SIG-M5 treated with dmso at 0.1 percent for 504 hours (cell line): ENCODE data around the gene LAMA3.
A peak's percentile ranks its signal among the peaks of the same experiment; 100 is the strongest.

Experiments used
- DNase-seq: peaks from one replicate; lab custom pipeline; 2025; ENCODE audit not compliant: unreplicated experiment; lab: John Stamatoyannopoulos, UW

The LAMA3 gene

DNA sequence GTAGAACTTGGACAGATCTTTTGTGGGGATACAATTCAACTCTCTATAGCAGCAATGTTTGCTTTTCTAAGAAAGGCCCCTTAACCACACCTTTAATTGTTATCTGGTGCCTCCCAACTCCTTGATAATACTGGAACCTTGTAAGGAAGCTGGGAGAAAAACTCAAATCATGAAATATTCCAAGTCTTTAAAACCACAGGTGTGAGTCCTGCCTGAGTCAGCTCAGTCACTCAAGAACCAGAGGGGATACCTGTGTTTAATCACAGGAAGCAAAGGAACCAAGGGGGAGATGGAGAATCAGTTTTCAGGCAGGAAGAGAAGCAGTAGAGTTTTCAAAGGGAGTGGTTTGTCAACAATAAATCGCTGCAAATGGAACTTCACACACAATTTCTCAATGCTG, 159.9 kb downstream of the LAMA3 start:
- DNase-seq: no peak

DNA sequence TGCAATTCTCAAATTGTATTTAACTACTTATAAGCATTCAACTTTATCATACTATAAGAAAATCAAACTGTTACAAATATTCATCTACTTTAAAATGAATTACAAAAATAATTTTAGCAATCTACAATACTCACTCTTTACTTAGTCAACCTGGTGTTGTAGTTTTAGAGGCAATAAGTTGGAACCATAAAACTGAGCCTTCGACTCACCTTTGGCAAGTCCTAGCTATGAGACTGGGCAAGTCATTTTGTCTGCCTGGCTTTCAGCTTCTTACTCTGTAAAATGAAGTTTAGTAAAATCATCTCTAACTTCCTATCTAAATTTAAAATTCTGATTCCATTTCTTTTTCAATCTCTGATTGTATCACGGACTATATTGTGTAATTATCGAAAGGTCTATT, 161.0 kb downstream of the LAMA3 start:
- no peak for DNase-seq

DNA sequence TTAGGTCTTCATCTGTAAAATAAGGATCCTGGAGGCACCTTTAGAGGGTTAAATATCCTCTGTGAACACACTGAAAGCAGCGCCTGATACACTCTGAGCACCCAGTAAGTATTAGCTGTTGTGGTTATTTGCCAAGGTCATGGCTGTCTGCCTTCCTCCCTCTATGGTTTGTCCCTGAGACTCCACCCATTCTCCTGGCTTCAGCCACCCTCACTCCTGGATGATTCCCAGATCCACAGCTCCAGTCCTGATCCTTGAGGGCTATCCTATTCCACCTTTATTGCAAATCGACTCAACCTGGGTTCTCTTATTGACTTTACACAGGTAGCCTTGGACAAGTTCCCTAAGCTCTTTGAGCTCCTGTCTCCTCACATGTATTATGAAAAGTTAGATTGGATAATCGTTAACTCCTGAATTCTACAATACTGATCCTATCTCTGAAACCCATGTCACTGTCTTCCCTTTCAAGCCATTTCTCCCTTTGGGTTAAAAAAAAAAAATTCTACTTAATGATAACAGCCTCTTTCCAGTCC, 162.3 kb downstream of the LAMA3 start:
- no peak for DNase-seq

DNA sequence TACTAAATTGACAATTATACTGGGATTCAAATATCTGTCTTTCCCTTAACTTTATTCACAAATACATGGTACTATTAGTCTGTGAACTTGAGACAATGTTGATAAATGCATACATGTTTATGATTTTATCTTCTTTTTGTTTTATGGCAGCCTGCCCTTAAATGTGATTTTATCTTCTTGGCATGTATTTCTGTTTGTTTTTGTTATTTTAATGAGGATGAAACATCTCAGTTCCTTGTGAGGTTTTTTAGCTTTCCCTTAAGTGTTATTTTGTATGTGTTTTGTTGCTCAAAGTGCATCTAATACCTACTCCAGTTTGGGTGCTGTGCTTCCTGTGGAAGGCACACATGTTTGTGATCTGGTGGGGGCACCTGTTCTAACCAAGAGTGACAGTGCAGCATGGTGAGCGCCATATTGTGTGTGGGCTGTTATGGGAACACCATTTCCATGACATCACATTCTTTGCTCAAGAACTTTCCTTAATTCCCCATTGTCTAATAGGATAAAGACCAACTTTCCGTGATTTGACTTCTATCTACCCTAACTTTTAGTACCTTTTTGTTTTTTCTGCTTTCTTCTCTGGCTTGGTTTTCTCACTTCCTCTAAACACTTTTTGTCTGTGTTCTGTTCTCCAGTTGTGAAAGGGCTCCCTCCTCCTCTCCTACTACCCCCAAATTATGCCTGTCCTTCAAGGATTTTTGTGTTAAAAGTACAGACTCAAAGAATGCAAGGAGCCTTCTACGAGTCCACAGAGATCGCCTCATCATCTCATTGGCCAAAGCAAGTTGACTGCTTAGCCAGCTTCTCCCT, 163.2 kb downstream of the LAMA3 start:
- DNase-seq: peak; percentile 53

DNA sequence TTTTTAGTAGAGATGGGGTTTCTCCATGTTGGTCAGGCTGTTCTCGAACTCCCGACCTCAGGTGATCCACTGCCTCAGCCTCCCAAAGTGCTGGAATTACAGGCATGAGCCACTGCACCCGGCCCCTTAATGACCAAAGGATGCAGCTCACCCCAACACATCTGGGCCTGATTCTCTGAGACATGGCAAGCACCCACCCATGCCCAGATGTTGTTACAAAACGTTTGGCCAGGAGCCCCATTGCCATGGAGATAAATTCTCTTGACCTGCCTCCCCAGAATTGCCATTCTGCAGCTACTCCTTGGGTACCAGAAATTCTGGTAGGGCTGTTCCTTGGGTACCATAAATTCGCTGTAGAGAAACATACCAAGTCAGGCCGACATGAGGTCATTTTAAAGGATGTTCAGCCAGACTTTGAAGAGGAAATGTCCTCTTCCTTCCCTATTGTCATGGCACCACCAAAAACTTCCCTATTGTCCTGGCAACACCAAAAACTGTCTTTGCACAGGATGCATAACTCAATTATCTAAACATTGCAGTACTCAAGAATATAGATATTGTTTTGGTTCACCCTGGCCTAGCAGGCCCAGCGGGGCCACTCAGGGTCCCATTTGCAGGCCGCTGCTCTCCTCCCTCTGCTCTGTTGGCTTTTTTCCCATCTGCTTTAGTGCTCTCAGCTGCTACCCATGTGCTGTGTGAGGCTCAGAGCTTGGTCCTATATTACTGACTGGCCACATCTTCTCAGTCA, 164.4 kb downstream of the LAMA3 start:
- DNase-seq: no peak

DNA sequence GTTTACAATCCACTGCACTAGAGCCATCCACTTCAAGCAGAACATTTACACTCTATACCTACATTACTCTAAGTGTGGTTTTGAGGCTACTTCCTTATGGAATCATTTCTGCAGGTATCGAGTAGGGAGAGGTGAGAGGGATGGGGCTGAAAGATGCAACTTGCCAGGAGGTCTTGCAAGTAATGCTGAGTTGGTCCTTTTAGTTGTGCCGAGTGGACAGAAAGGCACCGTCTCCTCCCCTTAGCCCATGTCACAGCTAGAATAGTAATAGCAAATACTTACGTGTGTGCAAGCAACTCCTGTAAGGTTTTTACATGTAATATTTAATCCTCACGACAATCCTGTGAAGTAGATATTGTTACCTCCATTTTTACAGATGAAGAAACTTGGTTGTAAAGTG, 166.5 kb downstream of the LAMA3 start:
- no peak for DNase-seq

DNA sequence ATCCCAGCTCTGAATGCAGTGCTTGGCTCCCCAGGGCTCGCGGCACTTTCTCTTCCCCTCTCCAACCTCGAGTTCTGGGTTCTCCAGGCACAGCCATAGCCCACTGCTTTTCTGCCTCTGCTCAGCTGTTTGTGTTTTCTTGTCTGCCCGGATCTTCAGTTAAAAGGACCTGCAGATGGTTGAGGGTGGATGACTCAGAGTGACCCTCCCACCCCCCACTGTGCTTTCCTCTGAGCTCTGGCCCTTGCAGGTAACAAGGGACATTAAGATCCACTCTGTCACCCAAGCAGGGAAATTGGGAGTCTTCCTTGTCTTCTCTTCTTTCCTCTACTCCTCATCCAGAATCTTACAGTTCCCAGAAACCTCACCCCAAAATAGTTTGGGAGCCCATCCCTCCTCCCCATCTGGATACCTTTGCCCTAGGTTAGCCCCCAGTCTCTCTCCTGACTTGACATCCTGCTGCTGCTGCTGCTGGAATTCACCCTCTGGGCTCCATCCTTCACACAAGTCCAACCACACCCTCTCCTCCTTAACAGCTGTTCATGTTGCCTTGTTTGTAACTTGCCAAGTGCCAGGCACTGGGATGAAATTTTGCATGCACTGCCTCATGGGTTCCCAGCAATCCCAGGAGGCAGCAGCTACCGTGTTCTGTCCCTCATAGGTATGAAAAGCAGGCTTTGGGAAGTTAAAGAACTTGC, 167.4 kb downstream of the LAMA3 start:
- DNase-seq: no peak

DNA sequence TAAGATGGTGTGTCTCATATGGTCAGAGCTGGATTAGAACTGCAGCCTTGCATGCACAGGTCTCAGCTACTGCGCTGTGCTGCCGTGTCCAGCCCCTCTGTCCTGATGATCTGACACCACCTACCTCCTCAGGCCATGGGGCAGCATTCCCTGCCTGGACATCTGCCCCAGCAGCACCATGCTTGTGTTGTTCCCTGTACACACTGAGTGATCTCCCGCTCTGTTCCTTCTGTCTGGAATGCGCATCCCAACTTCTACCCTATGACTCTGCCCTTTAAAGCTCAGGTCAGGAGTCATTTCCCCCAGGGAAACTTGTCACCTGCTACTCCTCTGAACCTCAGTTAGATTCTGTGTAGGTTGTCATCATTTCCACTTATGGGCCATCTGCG, 167.9 kb downstream of the LAMA3 start:
- DNase-seq: no peak

DNA sequence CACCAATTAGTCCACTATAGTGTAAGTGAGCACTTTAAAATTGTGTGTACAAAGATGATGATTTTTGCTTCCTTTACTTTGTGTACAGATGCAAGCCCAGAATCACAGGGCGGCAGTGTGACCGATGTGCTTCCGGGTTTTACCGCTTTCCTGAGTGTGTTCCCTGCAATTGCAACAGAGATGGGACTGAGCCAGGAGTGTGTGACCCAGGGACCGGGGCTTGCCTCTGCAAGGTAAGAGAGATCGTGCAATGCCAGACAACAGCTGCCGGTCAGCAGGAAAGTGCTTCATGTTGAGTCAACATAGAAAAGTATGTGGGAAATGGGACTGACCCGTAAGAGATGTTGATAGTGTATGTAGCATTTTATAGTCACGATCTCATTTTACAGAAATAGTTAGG, 168.5 kb downstream of the LAMA3 start:
- DNase-seq: no peak

DNA sequence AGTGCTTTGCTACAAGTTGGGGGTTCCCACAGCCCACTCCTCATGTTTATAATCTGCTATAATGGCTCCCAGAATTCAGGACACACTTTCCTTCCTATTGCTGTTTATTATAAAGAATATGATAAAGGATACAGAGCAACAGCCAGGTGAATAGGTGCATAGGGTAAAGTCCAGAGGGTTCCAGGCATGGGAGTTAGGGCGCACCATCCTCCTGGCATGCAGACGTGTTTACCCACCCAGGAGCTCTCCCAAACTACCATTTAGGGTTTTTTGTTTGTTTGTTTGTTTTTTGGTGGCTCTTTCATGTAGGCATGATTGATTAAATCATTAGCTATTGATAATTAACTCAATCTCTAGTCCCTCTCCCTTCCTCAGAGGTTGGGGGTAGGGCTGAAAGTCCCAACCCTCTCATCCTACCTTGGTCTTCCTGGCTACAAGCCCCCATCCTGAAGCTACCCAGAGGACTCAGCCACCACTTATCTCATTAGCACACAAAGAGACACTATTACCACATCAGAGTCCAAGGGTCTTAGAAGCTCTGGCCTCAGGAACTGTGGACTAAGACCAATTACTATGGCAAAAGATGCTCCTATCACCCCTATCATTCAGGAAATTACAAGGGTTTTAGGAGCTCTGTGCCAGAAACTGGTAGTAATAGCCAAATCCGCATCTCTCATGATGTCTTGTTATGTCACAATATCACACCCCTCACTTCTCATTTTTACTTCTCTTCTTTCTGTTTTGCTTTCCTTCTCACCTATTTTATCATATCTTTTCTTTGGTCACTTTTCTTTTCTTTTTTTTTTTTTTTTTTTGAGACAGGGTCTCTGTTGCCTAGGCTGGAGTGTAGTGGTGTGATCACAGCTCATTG, 170.4 kb downstream of the LAMA3 start:
- DNase-seq: peak; percentile 53

DNA sequence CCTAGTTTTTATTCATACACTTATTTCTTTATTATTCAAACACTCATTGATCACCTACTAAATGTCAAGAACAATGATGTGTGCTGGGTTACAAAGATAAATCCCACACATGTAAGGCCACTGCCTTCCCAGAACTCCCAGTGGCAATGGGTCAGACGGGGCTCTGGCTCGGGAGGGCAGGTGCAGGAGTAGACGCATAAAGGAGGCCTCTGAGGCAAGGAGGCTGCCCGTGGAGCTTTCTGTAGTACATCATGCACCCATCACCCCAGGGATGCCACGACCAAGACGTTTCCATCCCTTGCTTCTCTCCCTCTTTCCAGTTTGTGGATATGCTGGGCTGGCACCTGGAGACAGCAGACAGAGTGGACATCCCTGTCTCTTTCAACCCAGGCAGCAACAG, 172.1 kb downstream of the LAMA3 start:
- DNase-seq: no peak

DNA sequence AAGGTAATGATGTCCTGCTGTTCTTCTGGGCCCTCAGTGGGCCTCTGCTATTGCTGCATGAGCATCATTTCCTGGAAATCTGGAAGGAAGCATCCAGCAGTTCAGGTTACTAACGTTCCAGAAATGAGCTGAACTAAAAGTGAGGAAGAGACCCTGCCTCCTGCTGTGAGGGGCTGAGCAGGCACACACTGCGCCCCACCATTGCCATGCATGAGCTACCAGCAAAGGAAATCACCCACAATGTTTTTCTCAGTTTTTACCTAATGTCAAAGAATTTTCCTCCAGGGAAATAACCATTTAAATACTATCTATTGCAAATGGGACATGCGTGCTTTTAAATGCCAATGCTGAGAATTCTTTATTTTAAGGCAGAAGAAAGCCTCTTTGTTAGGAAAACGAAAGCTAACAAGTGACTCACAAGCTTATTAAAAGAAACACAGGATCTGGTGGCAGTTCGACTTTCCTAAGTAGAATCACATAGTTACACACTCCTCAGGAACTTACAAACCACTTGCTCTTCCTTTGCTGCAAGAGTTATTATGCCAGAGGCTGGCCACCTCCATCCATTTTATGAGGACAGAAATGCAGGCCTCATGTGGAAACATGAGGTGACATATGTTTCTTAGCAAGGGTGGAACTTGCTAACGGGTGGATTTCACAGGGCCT, 172.7 kb downstream of the LAMA3 start:
- peak; percentile 79 for DNase-seq

DNA sequence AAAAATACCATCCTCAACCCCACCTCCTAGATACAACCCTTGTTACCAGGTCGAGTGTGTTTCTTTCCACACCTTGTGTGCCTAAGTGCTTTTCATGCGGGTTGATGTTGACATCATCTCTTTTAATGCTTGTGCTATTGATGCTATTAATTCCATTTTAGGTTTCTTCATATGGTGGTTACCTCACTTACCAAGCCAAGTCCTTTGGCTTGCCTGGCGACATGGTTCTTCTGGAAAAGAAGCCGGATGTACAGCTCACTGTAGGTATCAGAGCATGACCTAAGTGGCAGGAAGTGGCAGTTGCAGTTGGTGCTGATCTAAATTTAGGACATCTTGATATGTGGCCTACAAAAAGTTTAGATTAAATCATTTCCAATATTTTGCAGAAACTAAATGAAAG, 175.4 kb downstream of the LAMA3 start:
- no peak for DNase-seq

DNA sequence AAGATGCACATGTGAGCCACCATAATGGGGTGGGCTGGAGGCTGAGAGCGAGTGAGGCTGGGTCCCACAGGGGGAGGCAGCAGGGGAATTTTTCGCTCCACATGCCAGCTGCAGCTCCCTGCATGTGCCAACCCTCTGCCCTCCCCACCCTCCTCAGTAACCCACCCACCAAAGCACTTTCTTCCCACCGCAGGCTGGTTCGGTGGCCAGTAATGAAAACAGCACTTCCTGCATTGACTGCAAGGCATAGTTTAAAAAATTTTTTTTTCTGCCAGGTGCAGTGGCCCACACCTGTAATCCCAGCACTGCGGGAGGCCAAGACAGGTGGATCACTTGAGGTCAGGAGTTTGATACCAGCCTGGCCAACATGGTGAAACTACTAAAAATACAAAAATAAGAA, 177.8 kb downstream of the LAMA3 start:
- no peak for DNase-seq

DNA sequence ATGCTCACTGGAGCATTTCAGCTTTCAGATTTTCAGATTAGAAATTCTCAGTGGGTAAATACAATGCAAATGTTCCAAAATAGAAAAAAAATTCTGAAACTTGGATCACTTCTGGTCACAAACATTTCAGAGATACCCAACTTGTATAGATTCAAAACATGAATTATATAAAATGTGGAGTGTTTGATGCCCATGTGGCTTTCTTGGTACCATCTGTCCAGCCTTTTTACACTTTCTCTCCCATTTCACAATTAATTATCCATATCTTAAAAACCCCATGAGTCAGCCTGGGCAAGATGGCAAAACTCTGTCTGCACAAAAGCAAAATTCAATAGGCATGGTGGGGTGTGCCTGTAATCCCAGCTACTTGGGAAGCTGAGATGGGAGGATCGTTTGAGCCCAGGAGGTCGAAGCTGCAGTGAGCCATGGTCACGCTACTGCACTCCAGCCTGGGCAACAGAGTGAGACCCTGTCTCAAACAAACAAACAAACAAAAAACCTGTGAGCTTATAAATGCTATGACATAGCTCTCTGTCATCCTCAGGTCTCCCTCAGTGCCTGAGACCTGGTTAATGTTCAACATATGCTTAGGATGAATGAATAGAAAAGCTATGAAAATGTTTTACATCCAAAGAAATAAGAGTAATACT, 179.0 kb downstream of the LAMA3 start:
- no peak for DNase-seq

DNA sequence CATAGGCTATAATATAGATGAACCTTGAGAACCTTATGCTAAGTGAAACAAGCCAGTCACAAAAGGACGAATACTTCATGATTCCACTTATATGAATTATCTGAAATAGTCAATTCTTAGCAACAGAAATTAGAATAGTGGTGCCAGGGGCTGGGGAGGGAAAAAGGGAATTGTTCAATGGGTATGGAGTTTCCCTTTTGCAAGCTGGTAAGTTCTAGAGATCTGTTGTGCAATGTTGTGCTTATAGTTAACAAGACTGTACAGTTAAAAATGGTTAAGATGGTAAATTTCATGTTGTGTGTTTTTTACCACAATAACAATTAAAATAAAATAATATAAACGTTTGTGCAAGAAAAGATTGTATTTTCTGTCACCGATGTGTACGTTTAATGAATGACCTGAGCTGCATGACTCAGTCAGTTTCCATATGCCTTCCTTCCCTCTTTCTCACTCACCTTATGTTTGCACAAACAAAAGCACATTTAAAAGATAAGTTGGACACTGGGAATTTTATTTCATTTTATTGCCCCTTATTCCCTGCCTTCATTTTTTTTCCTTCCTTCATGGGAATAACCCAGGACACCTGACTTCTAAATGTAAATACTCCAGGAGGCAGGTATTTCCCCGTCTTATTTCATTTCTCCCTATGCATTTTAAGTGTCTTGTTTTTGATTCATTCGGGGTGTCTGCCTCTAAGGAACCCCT, 181.6 kb downstream of the LAMA3 start:
- no peak for DNase-seq

DNA sequence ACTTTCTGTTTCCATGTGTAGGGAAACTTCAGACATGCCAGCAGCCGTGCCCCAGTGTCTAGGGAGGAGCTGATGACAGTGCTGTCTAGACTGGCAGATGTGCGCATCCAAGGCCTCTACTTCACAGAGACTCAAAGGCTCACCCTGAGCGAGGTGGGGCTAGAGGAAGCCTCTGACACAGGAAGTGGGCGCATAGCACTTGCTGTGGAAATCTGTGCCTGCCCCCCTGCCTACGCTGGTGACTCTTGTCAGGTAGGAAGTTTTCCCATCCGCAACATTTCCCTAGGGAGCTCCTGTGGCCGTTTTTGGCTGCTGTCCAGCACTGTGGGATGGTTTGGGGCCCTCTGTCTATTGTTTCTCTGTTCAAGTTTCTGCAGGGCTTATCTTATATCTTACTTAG, 182.2 kb downstream of the LAMA3 start:
- no peak for DNase-seq

DNA sequence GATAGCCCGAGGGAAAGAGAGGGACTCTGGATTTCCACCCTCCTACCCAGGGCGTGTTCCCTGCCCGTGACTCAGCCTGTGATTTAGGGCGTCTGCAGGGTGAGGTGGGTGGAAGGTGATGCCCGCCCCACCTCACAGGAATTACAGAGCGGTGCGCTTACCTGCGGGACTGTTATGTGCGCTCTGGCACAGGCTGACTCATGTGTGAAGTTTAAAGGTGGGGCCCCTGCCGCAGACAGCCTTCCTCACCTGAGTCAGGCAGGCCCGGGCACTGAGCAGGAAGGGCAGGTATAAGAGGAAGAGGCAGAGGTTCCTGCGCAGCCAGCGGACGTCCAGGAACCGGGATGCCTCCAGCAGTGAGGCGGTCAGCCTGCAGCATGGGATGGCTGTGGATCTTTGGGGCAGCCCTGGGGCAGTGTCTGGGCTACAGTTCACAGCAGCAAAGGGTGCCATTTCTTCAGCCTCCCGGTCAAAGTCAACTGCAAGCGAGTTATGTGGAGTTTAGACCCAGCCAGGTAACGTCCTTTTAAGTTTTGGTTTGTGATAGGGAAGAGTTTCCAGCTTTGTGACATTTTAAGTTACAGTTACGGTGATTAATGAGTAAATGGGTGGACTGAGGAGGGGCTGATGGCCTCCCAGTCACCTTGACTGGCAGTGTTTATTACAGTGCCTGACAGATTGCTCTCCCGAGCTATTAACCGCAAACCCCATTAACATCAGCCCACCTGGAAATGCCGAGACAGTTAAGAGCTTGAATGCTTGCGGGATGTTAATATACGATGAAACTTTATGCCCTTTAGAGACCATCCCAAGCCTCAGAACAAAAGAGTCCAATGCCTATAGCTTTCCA, 183.7 kb downstream of the LAMA3 start:
- DNase-seq: peak; percentile 18
